Type B pancreatic cell (in vitro differentiated cells): ENCODE measurements around the gene EML5. TPM values are rescaled to one million over a fixed set of nuclear protein-coding genes. Genes with fewer than 3 reads are reported as not detected.

Source experiments
- DNase-seq: peaks from one replicate; pipeline ENCODE4 v3.0.0; 2021; ENCODE audit warnings: mixed read lengths; ENCODE audit not compliant: unreplicated experiment; ENCODE audit errors: extremely low spot score
- H3K27ac Mint-ChIP-seq: 2 replicates; pipeline ENCODE4 v1.8.0; 2021; ENCODE audit warnings: mild to moderate bottlenecking, mixed read lengths
- H3K27me3 Mint-ChIP-seq: 2 replicates; pipeline ENCODE4 v1.8.0; 2021; ENCODE audit warnings: mixed read lengths
- H3K36me3 Mint-ChIP-seq: 2 replicates; pipeline ENCODE4 v1.8.0; 2021; ENCODE audit warnings: mixed read lengths
- H3K4me1 Mint-ChIP-seq: one replicate; pipeline ENCODE4 v1.8.0; 2021; ENCODE audit warnings: mixed read lengths; ENCODE audit not compliant: unreplicated experiment
- H3K4me3 Mint-ChIP-seq: 2 replicates; pipeline ENCODE4 v1.8.0; 2021; ENCODE audit warnings: mild to moderate bottlenecking, mixed read lengths
- H3K9me3 Mint-ChIP-seq: 2 replicates; pipeline ENCODE4 v1.8.0; 2021; ENCODE audit warnings: mixed read lengths
- total RNA-seq: library from RNA; stranded (reverse); gene quantifications from 2 replicates; pipeline ENCODE4 v1.2.1, GENCODE V29; 2021; ENCODE audit warnings: low replicate concordance
- TF ChIP-seq, protein P1 (sequence below): fragments of 200-600 bp; sonication (generic); conservative IDR thresholded peaks from 2 replicates; pipeline ENCODE4 v1.5.0; 2021; ENCODE audit warnings: antibody characterized with exemption, mild to moderate bottlenecking

The EML5 gene
- total RNA-seq, 1 donor from 2014 or later, result 3.0 TPM

GRCh38 chr14:88599761-88600439, 192.9 kb downstream of the EML5 start:
- Mint-ChIP-seq H3K27ac (peak overlapping the region; percentile 80), H3K4me1 (peaks cover 5% of the 10 kb centered on the region)

DNA sequence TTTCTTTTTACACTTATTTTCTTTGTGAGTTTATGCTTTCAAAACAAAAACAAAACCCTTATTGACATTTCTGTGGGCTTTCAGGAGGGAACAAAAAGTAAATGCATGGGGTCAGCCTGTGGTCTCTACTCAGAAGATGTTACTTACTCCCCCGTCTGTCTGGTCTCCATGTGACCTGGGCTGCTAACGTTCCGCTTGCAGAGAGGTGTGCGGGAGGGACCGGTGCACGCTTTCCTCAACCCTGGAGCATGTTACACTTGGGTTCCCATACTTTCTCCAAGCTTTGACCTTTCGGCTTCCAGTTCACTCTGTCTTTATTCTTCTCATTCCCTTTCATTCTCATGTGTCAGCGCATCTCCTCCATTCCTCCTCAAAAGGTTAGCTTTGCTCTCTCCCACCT, 193.4 kb downstream of the EML5 start:
- no peaks in the 10 kb centered on the region for H3K9me3 Mint-ChIP-seq
- H3K4me3 Mint-ChIP-seq, result no peak overlapping the region
- H3K27me3 Mint-ChIP-seq, result no peaks in the 10 kb centered on the region
- TF ChIP-seq, protein P1, sequence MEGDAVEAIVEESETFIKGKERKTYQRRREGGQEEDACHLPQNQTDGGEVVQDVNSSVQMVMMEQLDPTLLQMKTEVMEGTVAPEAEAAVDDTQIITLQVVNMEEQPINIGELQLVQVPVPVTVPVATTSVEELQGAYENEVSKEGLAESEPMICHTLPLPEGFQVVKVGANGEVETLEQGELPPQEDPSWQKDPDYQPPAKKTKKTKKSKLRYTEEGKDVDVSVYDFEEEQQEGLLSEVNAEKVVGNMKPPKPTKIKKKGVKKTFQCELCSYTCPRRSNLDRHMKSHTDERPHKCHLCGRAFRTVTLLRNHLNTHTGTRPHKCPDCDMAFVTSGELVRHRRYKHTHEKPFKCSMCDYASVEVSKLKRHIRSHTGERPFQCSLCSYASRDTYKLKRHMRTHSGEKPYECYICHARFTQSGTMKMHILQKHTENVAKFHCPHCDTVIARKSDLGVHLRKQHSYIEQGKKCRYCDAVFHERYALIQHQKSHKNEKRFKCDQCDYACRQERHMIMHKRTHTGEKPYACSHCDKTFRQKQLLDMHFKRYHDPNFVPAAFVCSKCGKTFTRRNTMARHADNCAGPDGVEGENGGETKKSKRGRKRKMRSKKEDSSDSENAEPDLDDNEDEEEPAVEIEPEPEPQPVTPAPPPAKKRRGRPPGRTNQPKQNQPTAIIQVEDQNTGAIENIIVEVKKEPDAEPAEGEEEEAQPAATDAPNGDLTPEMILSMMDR, result no peak
- H3K36me3 Mint-ChIP-seq, result peaks cover 45% of the 10 kb centered on the region
- H3K27ac Mint-ChIP-seq, result peak overlapping the region; percentile 80
- no peak for DNase-seq
- H3K4me1 Mint-ChIP-seq, result peaks cover 5% of the 10 kb centered on the region

More at GRCh38 chr14:88599761-88600439, 192.9 kb downstream of the EML5 start:
- TF ChIP-seq, protein P1, result no peak
- Mint-ChIP-seq H3K27me3 (no peaks in the 10 kb centered on the region), H3K36me3 (peaks cover 44% of the 10 kb centered on the region), H3K9me3 (no peaks in the 10 kb centered on the region), H3K4me3 (no peak overlapping the region)
- DNase-seq, result no peak

DNA sequence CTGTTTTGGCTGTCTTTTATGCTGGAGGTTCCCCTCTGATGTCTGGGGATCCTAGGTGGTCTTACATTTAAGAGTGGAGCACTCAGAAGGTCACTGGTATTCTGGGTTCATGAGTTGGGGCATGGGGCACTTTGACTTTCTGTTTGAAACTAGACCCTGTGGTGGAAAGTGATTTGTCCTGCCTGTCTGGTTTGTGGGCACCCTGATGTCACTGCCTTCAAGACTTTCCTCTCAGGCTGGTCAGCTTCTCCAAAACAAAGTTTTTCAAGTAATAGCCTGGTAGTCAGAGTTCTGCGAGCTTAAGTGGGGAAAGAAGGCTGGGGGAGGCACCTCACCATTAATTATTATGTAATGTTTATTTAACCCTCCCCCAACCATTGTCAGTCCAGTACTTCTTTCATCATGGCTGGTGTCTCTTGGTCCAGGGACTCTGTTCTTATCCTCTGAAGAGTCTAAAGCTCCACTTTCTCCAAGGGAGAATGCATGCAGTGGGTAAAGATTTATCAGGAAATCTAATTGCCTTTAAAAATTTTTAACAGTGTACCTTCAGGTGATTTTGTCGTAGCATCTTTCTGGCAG, 194.6 kb downstream of the EML5 start:
- Mint-ChIP-seq H3K9me3 (no peaks in the 10 kb centered on the region), H3K4me3 (no peak overlapping the region), H3K27ac (no peak overlapping the region), H3K27me3 (no peaks in the 10 kb centered on the region), H3K36me3 (peaks cover 51% of the 10 kb centered on the region), H3K4me1 (peaks cover 5% of the 10 kb centered on the region)
- no peak for DNase-seq
- TF ChIP-seq, protein P1, result no peak

GRCh38 chr14:88597601-88598000, 195.2 kb downstream of the EML5 start:
- TF ChIP-seq, protein P1, result no peak
- H3K4me1 Mint-ChIP-seq, result peaks cover 5% of the 10 kb centered on the region
- H3K27ac Mint-ChIP-seq, result no peak overlapping the region
- H3K4me3 Mint-ChIP-seq, result no peak overlapping the region
- H3K27me3 Mint-ChIP-seq, result no peaks in the 10 kb centered on the region
- peaks cover 51% of the 10 kb centered on the region for H3K36me3 Mint-ChIP-seq
- no peak for DNase-seq
- no peaks in the 10 kb centered on the region for H3K9me3 Mint-ChIP-seq

DNA sequence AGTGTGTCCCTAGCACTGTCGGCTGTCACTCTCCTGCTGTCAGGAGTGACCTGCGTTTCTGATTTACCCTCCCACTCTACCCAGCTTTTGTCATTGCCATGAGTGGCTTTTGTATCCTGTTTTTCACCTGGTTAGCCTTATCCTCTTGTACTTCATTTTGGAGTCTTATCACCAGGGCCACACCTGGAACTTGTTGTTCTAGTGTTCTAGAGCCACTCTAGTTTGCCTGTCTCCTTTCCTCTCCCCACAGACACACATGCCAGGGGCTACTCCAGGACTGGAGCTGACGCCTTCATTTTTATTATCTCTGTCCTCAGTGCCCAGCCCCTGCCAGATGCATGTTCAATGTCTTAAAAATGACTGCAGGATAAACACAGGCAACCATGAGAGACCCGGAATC, 195.7 kb downstream of the EML5 start:
- Mint-ChIP-seq H3K9me3 (no peaks in the 10 kb centered on the region), H3K27ac (no peak overlapping the region), H3K27me3 (no peaks in the 10 kb centered on the region), H3K36me3 (peaks cover 45% of the 10 kb centered on the region), H3K4me1 (peaks cover 5% of the 10 kb centered on the region), H3K4me3 (no peak overlapping the region)
- TF ChIP-seq, protein P1, result no peak
- no peak for DNase-seq
